Liver (tissue), 3 donors: Measurements from ENCODE around the gene SEC22A.

ENCODE experiments used
- EGR1 ChIP-seq, 2 donors: IDR thresholded peaks; 2 replicates each; pipeline ENCODE4 v1.6.1; 2016 to 2018; ENCODE audit warnings: antibody characterized with exemption in 2 of 2, low read depth in 2 of 2
- FOXA1 ChIP-seq: IDR thresholded peaks from 2 replicates; pipeline ENCODE4 v1.6.1; 2016; ENCODE audit warnings: antibody characterized with exemption
- JUND ChIP-seq, 2 donors: IDR thresholded peaks; 2 replicates each; pipeline ENCODE4 v1.6.1; 2016; ENCODE audit warnings: antibody characterized with exemption in 2 of 2
- MAX ChIP-seq: IDR thresholded peaks from 2 replicates; pipeline ENCODE4 v1.6.1; 2016; ENCODE audit warnings: antibody characterized with exemption
- NR2F2 ChIP-seq: IDR thresholded peaks from 2 replicates; pipeline ENCODE4 v1.6.1; 2016; ENCODE audit warnings: antibody characterized with exemption
- RAD21 ChIP-seq, 2 donors: IDR thresholded peaks; 2 replicates each; pipeline ENCODE4 v1.6.1; 2016; ENCODE audit warnings: antibody characterized with exemption in 2 of 2, mild to moderate bottlenecking in 2 of 2
- REST ChIP-seq: IDR thresholded peaks from 2 replicates; pipeline ENCODE4 v1.6.1; 2016; ENCODE audit warnings: antibody characterized with exemption, mild to moderate bottlenecking
- SP1 ChIP-seq: IDR thresholded peaks from 2 replicates; pipeline ENCODE4 v1.6.1; 2018; ENCODE audit warnings: antibody characterized with exemption, mild to moderate bottlenecking
- TAF1 ChIP-seq: conservative IDR thresholded peaks from 2 replicates; pipeline ENCODE4 v1.6.1; 2016; ENCODE audit warnings: antibody characterized with exemption, mild to moderate bottlenecking
- YY1 ChIP-seq: IDR thresholded peaks from 2 replicates; pipeline ENCODE4 v1.6.1; 2016; ENCODE audit warnings: antibody characterized with exemption, mild to moderate bottlenecking
- TF ChIP-seq, protein P1 (sequence below): fragments of 150-350 bp; IDR thresholded peaks from 2 replicates; pipeline ENCODE4 v1.5.1; 2017; ENCODE audit warnings: improper control_type of control experiment, low read depth, low read length; ENCODE audit not compliant: missing input control
- donor health status: healthy.
- donor health status: healthy.

GRCh38 chr3:123298903-123299302 lies 97.2 kb downstream of the SEC22A start:
- TF ChIP-seq, protein P1, sequence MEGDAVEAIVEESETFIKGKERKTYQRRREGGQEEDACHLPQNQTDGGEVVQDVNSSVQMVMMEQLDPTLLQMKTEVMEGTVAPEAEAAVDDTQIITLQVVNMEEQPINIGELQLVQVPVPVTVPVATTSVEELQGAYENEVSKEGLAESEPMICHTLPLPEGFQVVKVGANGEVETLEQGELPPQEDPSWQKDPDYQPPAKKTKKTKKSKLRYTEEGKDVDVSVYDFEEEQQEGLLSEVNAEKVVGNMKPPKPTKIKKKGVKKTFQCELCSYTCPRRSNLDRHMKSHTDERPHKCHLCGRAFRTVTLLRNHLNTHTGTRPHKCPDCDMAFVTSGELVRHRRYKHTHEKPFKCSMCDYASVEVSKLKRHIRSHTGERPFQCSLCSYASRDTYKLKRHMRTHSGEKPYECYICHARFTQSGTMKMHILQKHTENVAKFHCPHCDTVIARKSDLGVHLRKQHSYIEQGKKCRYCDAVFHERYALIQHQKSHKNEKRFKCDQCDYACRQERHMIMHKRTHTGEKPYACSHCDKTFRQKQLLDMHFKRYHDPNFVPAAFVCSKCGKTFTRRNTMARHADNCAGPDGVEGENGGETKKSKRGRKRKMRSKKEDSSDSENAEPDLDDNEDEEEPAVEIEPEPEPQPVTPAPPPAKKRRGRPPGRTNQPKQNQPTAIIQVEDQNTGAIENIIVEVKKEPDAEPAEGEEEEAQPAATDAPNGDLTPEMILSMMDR = no peak
- no peak for TF ChIP-seq MAX
- TF ChIP-seq JUND (IDR thresholded peaks at IDR 0.05) = no peak
- no peak for TF ChIP-seq SP1
- no peak for TF ChIP-seq EGR1 (IDR thresholded peaks at IDR 0.05; ENCODE audit: low read depth in 2 of 2)
- TF ChIP-seq REST = no peak
- no peak for TF ChIP-seq RAD21 (IDR thresholded peaks at IDR 0.05)
- TF ChIP-seq TAF1 = no peak
- TF ChIP-seq YY1 = no peak
- TF ChIP-seq NR2F2 = no peak
- no peak for TF ChIP-seq FOXA1
